SU-DHL-6 (cell line): ENCODE data around the gene TREX2.

Experiments used
- CTCF ChIP-seq: fragments of 200-600 bp; sonication (generic); IDR thresholded peaks from one replicate; pipeline ENCODE4 v1.5.1; 2017; ENCODE audit warnings: antibody characterized with exemption, mild to moderate bottlenecking, low read length, moderate library complexity; ENCODE audit not compliant: insufficient read depth, poor library complexity, severe bottlenecking
- EZH2phosphoT487 ChIP-seq: fragments of 200-600 bp; sonication (generic), shearing (Covaris generic); conservative IDR thresholded peaks from 2 replicates; pipeline ENCODE4 v1.6.1; 2018; ENCODE audit warnings: mild to moderate bottlenecking, antibody characterized with exemption, low read length, moderate library complexity, mixed read lengths

- TF ChIP-seq CTCF = no peak
- no peak for TF ChIP-seq EZH2phosphoT487
Measured at GRCh38 chrX:153475751-153476281, 30.0 kb upstream of the TREX2 start.
